SU-DHL-6 (cell line): ENCODE measurements around the gene CD72.
"Not testable (repeated sequence)": the region's sequence is repeated elsewhere in the genome, so short reads cannot be mapped to it uniquely, and the experiment has no call there.

ENCODE experiments used
- CTCF ChIP-seq: fragments of 200-600 bp; sonication (generic); IDR thresholded peaks from one replicate; pipeline ENCODE4 v1.5.1; 2017; ENCODE audit warnings: antibody characterized with exemption, mild to moderate bottlenecking, low read length, moderate library complexity; ENCODE audit not compliant: insufficient read depth, poor library complexity, severe bottlenecking
- EZH2phosphoT487 ChIP-seq: fragments of 200-600 bp; sonication (generic), shearing (Covaris generic); conservative IDR thresholded peaks from 2 replicates; pipeline ENCODE4 v1.6.1; 2018; ENCODE audit warnings: mild to moderate bottlenecking, antibody characterized with exemption, low read length, moderate library complexity, mixed read lengths

GRCh38 chr9:35640431-35640830 is 22.2 kb upstream of the CD72 start:
- not testable (repeated sequence) for TF ChIP-seq CTCF, EZH2phosphoT487
